Ishikawa (cell line): ENCODE measurements around the gene FAM149B1.

Experiments used
- CEBPB ChIP-seq: IDR thresholded peaks from 2 replicates; pipeline ENCODE4 v1.6.1; 2012
- CREB1 ChIP-seq: IDR thresholded peaks from 2 replicates; pipeline ENCODE4 v1.6.1; 2012; ENCODE audit warnings: low read depth
- EGR1 ChIP-seq: IDR thresholded peaks from 2 replicates; pipeline ENCODE4 v1.6.1; 2012
- EP300 ChIP-seq: IDR thresholded peaks from 2 replicates; pipeline ENCODE4 v1.6.1; 2012; ENCODE audit warnings: borderline replicate concordance
- FOXM1 ChIP-seq: IDR thresholded peaks from 2 replicates; pipeline ENCODE4 v1.6.1; 2012; ENCODE audit warnings: low read depth, borderline replicate concordance
- NFIC ChIP-seq: IDR thresholded peaks from 2 replicates; pipeline ENCODE4 v1.6.1; 2012
- RAD21 ChIP-seq: IDR thresholded peaks from 2 replicates; pipeline ENCODE4 v1.6.1; 2012; ENCODE audit warnings: low read depth
- TAF1 ChIP-seq: IDR thresholded peaks from 2 replicates; pipeline ENCODE4 v1.6.1; 2012; ENCODE audit warnings: low read depth, mild to moderate bottlenecking
- TCF12 ChIP-seq: IDR thresholded peaks from 2 replicates; pipeline ENCODE4 v1.6.1; 2012; ENCODE audit warnings: low read depth
- TEAD4 ChIP-seq: IDR thresholded peaks from 2 replicates; pipeline ENCODE4 v1.6.1; 2012
- YY1 ChIP-seq: IDR thresholded peaks from 2 replicates; pipeline ENCODE4 v1.6.1; 2012; ENCODE audit warnings: low read depth
- ZBTB7A ChIP-seq: IDR thresholded peaks from 2 replicates; pipeline ENCODE4 v1.6.1; 2012; ENCODE audit warnings: low read depth
- TF ChIP-seq, protein P1 (sequence below): IDR thresholded peaks from 2 replicates; pipeline ENCODE4 v1.6.1; 2012
- TF ChIP-seq, protein P2 (sequence below): IDR thresholded peaks from 2 replicates; pipeline ENCODE4 v1.6.1; 2012; ENCODE audit warnings: low read depth, mild to moderate bottlenecking
- TF ChIP-seq, protein P3 (sequence below): IDR thresholded peaks from 2 replicates; pipeline ENCODE4 v1.6.1; 2012

Gene FAM149B1

DNA sequence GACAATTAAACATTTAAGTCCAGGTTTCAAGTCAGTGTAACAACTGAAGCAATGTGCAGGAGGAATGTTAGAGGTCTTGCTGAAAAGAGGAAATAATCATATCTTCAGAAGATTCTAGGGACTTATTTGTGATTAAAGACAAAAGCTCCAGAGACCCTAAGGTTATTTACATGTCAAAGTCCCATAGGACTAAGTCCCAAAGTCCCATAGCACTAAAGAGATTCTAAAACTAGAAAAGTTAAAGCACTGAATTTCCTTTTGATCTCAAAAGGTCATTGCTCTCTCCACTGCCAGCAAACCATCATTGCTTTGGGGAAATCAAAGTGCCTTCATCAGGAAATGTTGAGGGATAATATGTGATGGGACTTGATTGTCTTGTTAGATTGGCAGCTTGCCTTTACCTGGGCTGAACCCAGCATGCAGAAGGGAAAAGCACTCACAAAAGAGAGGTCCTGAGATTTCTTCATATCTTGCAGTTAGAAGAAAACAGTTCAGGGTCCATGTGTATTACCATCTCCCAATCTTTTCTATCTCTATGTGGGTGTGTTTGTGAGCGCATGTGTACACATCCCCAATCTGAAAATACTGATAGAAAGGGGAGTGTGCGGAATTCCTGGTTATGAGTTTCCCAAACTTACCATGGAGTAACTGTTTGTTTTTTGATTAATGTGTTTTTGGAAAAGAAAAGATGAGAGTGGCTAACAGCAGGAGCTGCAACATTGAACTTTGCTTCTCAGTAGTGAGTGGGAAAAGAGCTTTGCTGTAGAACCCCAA, 35.8 kb upstream of the FAM149B1 start:
- TF ChIP-seq ZBTB7A = no peak
- TF ChIP-seq EGR1 = no peak
- TF ChIP-seq, protein P1, sequence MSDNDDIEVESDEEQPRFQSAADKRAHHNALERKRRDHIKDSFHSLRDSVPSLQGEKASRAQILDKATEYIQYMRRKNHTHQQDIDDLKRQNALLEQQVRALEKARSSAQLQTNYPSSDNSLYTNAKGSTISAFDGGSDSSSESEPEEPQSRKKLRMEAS = no peak
- TF ChIP-seq TCF12 = no peak
- no peak for TF ChIP-seq TAF1
- no peak for TF ChIP-seq RAD21
- TF ChIP-seq CEBPB = no peak
- TF ChIP-seq YY1 = no peak
- TF ChIP-seq TEAD4 = no peak

DNA sequence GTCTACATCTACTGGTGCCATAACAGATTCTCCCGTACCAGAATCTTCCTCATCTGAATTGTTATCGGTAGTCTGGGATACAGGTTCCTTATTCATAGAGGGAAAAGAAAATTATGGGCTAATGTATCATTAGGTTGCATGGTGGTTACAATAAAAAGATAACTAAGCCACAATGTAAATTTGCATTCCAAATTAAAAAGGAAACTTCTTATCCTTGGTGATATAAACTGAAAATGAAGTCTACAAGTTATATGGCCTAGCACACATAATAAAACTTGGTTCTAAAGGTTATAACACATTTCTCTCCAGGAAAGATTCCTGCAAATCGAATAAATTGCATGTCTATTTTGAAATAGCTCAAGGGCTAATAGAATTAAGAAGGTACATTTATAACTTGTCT, 33.2 kb upstream of the FAM149B1 start:
- no peak for TF ChIP-seq NFIC
- no peak for TF ChIP-seq CREB1
- no peak for TF ChIP-seq TAF1
- no peak for TF ChIP-seq EP300
- TF ChIP-seq, protein P1 = no peak
- TF ChIP-seq ZBTB7A = no peak
- TF ChIP-seq CEBPB = no peak
- no peak for TF ChIP-seq TEAD4
- TF ChIP-seq RAD21 = no peak
- no peak for TF ChIP-seq YY1
- TF ChIP-seq FOXM1 = no peak
- TF ChIP-seq TCF12 = no peak

DNA sequence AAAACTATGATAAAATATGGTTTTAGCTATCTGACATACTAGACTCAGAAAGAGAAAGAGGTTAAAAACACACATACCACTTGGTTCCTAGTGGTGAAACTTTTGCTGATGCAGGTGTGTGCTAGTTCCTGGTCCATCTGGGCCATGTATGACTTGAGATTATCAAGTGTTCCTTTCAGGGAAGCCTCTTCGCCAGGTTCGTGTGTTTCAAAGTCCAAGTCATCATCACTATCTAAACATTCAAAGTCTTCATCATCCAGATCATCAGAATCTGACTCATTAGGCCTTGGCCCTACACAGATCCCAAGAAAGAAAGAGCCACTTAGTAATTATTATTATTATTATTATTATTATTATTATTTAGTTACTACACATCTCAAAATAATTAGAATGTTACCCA, 31.3 kb upstream of the FAM149B1 start:
- no peak for TF ChIP-seq TCF12
- no peak for TF ChIP-seq ZBTB7A
- TF ChIP-seq, protein P2, sequence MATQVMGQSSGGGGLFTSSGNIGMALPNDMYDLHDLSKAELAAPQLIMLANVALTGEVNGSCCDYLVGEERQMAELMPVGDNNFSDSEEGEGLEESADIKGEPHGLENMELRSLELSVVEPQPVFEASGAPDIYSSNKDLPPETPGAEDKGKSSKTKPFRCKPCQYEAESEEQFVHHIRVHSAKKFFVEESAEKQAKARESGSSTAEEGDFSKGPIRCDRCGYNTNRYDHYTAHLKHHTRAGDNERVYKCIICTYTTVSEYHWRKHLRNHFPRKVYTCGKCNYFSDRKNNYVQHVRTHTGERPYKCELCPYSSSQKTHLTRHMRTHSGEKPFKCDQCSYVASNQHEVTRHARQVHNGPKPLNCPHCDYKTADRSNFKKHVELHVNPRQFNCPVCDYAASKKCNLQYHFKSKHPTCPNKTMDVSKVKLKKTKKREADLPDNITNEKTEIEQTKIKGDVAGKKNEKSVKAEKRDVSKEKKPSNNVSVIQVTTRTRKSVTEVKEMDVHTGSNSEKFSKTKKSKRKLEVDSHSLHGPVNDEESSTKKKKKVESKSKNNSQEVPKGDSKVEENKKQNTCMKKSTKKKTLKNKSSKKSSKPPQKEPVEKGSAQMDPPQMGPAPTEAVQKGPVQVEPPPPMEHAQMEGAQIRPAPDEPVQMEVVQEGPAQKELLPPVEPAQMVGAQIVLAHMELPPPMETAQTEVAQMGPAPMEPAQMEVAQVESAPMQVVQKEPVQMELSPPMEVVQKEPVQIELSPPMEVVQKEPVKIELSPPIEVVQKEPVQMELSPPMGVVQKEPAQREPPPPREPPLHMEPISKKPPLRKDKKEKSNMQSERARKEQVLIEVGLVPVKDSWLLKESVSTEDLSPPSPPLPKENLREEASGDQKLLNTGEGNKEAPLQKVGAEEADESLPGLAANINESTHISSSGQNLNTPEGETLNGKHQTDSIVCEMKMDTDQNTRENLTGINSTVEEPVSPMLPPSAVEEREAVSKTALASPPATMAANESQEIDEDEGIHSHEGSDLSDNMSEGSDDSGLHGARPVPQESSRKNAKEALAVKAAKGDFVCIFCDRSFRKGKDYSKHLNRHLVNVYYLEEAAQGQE = no peak
- TF ChIP-seq CREB1 = no peak
- no peak for TF ChIP-seq TAF1
- TF ChIP-seq NFIC = no peak
- TF ChIP-seq, protein P1 = no peak
- TF ChIP-seq, protein P3, sequence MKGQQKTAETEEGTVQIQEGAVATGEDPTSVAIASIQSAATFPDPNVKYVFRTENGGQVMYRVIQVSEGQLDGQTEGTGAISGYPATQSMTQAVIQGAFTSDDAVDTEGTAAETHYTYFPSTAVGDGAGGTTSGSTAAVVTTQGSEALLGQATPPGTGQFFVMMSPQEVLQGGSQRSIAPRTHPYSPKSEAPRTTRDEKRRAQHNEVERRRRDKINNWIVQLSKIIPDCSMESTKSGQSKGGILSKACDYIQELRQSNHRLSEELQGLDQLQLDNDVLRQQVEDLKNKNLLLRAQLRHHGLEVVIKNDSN = no peak
- no peak for TF ChIP-seq RAD21
- no peak for TF ChIP-seq YY1
- no peak for TF ChIP-seq FOXM1
- no peak for TF ChIP-seq CEBPB
- no peak for TF ChIP-seq EGR1
- no peak for TF ChIP-seq TEAD4
- no peak for TF ChIP-seq EP300

DNA sequence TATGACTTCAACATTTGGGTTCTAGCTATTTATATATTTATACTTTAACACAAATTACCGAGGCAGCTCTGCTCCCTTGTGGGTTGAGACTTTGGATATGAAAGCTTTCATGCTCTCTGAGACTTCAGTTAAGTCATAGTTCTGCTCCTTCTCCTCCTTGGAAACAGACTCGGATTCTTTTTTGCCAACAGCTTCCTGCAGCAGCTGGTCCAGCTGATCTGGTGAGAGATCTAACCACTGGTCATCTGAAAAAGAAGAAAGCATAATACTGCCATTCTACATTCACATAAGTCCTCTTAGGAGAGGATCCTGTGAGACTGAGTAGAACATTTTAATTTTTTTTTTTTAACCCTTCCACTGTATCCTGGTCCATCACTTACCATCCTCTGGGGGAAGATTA, 28.7 kb upstream of the FAM149B1 start:
- no peak for TF ChIP-seq CREB1
- TF ChIP-seq ZBTB7A = no peak
- no peak for TF ChIP-seq CEBPB
- TF ChIP-seq, protein P2 = no peak
- TF ChIP-seq EP300 = no peak
- TF ChIP-seq RAD21 = no peak
- no peak for TF ChIP-seq YY1
- TF ChIP-seq TAF1 = no peak
- no peak for TF ChIP-seq NFIC
- no peak for TF ChIP-seq FOXM1
- no peak for TF ChIP-seq EGR1
- TF ChIP-seq, protein P3 = no peak
- no peak for TF ChIP-seq TCF12
- TF ChIP-seq, protein P1 = no peak
- no peak for TF ChIP-seq TEAD4

DNA sequence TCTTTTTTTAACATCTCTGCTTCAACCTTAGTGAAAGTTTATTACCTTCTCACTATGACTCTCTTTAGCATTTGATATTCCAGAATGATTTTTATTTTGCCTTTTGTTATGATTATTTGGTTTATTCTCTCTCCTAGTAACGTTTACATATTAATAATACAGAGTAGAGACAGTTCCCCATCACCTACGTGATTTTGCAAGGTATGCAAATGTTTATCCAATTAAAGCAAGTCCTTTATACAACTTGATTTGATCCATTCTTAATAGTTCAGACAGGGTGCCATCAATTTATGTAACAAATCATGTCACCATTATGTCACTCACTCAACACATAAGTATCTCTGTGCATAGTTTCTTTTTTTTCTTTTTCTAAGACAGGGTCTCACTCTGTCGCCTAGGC, 26.3 kb upstream of the FAM149B1 start:
- TF ChIP-seq TEAD4 (no peak), EP300 (no peak), TCF12 (no peak), EGR1 (no peak), CEBPB (no peak), TAF1 (no peak), RAD21 (no peak), NFIC (no peak), FOXM1 (no peak), ZBTB7A (no peak), CREB1 (no peak), YY1 (no peak)
- TF ChIP-seq, protein P1 = no peak
- TF ChIP-seq, protein P3 = no peak
- TF ChIP-seq, protein P2 = no peak
